ENCODE results near the gene DACT3. TPM values are rescaled to one million over a fixed set of nuclear protein-coding genes. Genes with fewer than 3 reads are reported as not detected.
A peak's percentile ranks its signal among the peaks of the same experiment; 100 is the strongest.

DACT3 gene
- total RNA-seq, 1 donor from 2014 or later, result 10.0 TPM

GRCh38 chr19:46685189-46685588 lies 24.2 kb upstream of the DACT3 start:
- Histone ChIP-seq H3K27me3 (no peaks in the 10 kb centered on the region), H3K4me3 (no peak overlapping the region), H3K36me3 (peaks cover 99% of the 10 kb centered on the region), H3K4me1 (no peaks in the 10 kb centered on the region), H3K27ac (no peak overlapping the region), H3K9me3 (no peaks in the 10 kb centered on the region)
- ATAC-seq (no peak), DNase-seq (no peak)
- no peak for TF ChIP-seq CTCF (IDR thresholded peaks at IDR 0.05)
- intact Hi-C loops (cut with DNase I), result no loop called here

- TF ChIP-seq CTCF (IDR thresholded peaks at IDR 0.05), result no peak
- Histone ChIP-seq H3K4me3 (no peak overlapping the region), H3K27ac (no peak overlapping the region), H3K27me3 (no peaks in the 10 kb centered on the region), H3K9me3 (no peaks in the 10 kb centered on the region), H3K36me3 (peaks cover 97% of the 10 kb centered on the region), H3K4me1 (no peaks in the 10 kb centered on the region)
- ATAC-seq (peak; percentile 70), DNase-seq (no peak)
- intact Hi-C loops (cut with DNase I), result no loop called here
Observed at GRCh38 chr19:46678110-46678732, 17.2 kb upstream of the DACT3 start.

GRCh38 chr19:46674416-46675178 lies 13.6 kb upstream of the DACT3 start:
- peaks cover 69% of the 10 kb centered on the region for H3K36me3 ChIP-seq
- H3K4me1 ChIP-seq, result no peaks in the 10 kb centered on the region
- intact Hi-C loops (cut with DNase I), result loop anchor here (5.0 kb wide), 1 partner anchor 67 kb away; no protein-coding TSS in a partner anchor
- no peak for DNase-seq
- H3K9me3 ChIP-seq, result no peaks in the 10 kb centered on the region
- peak; percentile 30 for ATAC-seq
- H3K27me3 ChIP-seq, result no peaks in the 10 kb centered on the region
- no peak overlapping the region for H3K27ac ChIP-seq
- H3K4me3 ChIP-seq, result no peak overlapping the region
- no peak for TF ChIP-seq CTCF (IDR thresholded peaks at IDR 0.05)

GRCh38 chr19:46670813-46671212 lies 9.8 kb upstream of the DACT3 start:
- intact Hi-C loops (cut with DNase I), result loop anchor here (5.0 kb wide), 1 partner anchor 64 kb away; no protein-coding TSS in a partner anchor
- H3K27me3 ChIP-seq, result no peaks in the 10 kb centered on the region
- H3K27ac ChIP-seq, result no peak overlapping the region
- H3K4me3 ChIP-seq, result no peak overlapping the region
- no peaks in the 10 kb centered on the region for H3K9me3 ChIP-seq
- ATAC-seq (no peak), DNase-seq (no peak)
- peaks cover 34% of the 10 kb centered on the region for H3K36me3 ChIP-seq
- no peaks in the 10 kb centered on the region for H3K4me1 ChIP-seq
- TF ChIP-seq CTCF (IDR thresholded peaks at IDR 0.05), result no peak

- no peak for DNase-seq
Observed at GRCh38 chr19:46668662-46669061, 7.7 kb upstream of the DACT3 start.

More at GRCh38 chr19:46668662-46669061, 7.7 kb upstream of the DACT3 start:
- Histone ChIP-seq H3K4me1 (no peaks in the 10 kb centered on the region), H3K4me3 (no peak overlapping the region), H3K36me3 (peaks cover 12% of the 10 kb centered on the region), H3K9me3 (no peaks in the 10 kb centered on the region), H3K27ac (no peak overlapping the region), H3K27me3 (no peaks in the 10 kb centered on the region)
- ATAC-seq, result no peak
- intact Hi-C loops (cut with DNase I), result no loop called here
- no peak for TF ChIP-seq CTCF (IDR thresholded peaks at IDR 0.05)

Data from upper lobe of right lung (tissue), 1 donor.